HFF-Myc (cell line): Measurements from ENCODE around the gene PECR.

Experiments used
- DNase-seq: peaks from one replicate; pipeline ENCODE4 v3.0.0-alpha.2; 2011; ENCODE audit warnings: low read depth; ENCODE audit errors: extremely low read depth
- H3K4me3 ChIP-seq: replicated peaks from 2 replicates; pipeline ENCODE4 v1.5.1; 2011; ENCODE audit warnings: low read depth, mild to moderate bottlenecking, control low read depth, low read length
- TF ChIP-seq, protein P1 (sequence below): IDR thresholded peaks from 2 replicates; pipeline ENCODE4 v1.5.1; 2012; ENCODE audit warnings: mild to moderate bottlenecking, low read depth, low read length, control low read depth; ENCODE audit errors: missing control alignments

The PECR gene

GRCh38 chr2:216094701-216095100, 13.1 kb upstream of the PECR start:
- no peak overlapping the region for H3K4me3 ChIP-seq
- DNase-seq = no peak
- TF ChIP-seq, protein P1, sequence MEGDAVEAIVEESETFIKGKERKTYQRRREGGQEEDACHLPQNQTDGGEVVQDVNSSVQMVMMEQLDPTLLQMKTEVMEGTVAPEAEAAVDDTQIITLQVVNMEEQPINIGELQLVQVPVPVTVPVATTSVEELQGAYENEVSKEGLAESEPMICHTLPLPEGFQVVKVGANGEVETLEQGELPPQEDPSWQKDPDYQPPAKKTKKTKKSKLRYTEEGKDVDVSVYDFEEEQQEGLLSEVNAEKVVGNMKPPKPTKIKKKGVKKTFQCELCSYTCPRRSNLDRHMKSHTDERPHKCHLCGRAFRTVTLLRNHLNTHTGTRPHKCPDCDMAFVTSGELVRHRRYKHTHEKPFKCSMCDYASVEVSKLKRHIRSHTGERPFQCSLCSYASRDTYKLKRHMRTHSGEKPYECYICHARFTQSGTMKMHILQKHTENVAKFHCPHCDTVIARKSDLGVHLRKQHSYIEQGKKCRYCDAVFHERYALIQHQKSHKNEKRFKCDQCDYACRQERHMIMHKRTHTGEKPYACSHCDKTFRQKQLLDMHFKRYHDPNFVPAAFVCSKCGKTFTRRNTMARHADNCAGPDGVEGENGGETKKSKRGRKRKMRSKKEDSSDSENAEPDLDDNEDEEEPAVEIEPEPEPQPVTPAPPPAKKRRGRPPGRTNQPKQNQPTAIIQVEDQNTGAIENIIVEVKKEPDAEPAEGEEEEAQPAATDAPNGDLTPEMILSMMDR = no peak

DNA sequence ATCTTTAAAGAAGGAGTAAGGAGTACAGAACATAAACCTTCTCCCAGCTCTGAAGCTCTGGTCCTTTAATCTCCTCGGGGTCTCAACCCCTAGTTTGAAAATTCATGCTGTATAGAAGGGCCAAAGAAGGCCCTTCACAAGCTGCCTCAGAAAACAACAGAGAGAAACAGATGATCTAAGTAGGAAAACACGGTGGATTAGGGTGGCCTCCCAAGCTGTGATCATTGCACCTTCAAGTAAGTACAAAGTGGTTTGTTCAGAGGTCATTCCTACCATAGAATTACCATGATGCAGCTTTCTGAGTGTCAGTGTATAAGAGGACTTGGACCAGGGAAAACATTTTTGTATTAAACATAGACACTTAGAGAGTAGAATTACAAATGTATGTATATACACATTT, 11.0 kb upstream of the PECR start:
- DNase-seq = no peak
- TF ChIP-seq, protein P1 = no peak
- no peak overlapping the region for H3K4me3 ChIP-seq

DNA sequence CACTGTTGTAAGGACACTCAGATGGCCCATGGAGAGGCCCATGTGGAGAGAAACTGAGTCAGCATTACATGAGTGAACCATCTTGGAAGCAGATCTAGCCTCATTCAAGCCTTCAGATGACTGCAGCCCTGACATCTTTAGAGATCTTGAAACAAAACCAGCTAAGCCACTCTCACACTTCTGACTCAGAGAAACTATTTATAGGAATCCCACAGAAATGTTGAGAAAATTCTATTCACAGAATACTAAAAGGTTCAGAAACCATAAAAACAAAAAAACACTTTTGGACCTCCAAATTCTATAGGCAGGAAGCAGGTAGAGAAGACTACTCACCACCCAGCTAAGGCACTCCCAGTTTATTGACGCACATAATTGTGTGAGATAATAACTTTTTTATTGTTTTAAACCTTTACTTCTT, 8.8 kb upstream of the PECR start:
- H3K4me3 ChIP-seq = no peak overlapping the region
- DNase-seq = no peak

GRCh38 chr2:216086207-216086893, 4.7 kb upstream of the PECR start:
- H3K4me3 ChIP-seq = no peak overlapping the region
- TF ChIP-seq, protein P1 = no peak
- DNase-seq = no peak

More for the DNA sequence above, 8.8 kb upstream of the PECR start:
- TF ChIP-seq, protein P1 = no peak

DNA sequence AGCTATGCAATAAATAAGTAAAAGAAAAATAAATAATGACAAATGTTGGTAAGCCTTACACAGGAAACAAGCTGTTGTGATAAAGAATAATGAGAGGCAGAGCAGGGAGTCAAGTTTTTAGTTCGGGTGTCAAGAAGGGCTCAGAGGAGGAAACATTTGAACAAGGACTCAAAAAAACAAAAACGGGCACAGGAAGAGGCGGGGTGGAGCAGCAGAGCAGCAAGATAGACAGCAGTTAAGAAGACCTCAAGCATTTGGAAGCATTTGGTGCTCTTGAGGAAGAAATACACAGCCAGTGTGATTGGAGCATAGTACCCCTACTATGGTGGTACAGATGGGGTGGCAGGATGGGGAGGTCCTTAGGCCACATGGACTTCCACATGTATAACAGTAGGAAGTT, 2.9 kb upstream of the PECR start:
- no peak for DNase-seq
- TF ChIP-seq, protein P1 = no peak
- H3K4me3 ChIP-seq = no peak overlapping the region

DNA sequence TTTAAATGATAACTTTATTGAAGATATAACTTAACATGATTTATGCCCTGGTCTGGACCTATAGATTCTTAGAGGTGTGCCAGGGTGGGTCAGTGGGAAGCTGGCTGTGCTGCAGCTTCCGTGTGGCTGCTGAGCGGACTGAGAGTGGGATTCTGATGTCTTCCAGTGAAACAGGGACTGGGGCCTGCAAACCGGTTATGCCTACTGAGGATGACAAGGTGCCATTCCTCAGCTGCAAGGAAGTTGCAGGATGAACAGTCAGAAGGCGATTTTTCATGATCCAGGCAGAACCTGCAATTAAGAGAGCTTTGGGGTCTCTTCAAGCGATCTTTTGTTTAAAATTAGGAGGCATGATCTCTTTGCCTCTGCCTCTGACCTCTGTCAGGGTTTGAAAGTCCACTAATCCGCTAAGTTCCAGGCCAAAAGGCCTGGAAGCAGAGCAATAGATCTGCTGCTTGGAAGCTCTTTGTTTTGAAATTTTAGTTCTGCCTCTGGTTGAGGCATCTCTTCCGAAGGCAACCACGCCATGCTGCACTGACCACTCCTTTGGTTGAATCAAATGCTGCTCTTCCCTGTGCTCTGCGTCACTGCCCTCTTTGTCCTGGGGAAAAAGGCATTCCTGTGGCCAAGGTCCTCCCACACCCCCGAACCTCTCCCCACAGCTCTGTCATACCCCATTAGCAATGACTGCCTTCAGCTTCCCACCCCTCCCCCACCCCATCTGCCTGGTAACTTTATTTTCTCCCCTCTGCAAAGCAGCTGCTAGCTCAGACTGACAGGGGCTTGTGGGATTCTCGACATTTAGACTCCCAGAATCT, 2.1 kb upstream of the PECR start:
- H3K4me3 ChIP-seq = no peak overlapping the region
- no peak for DNase-seq

More for the DNA sequence above, 2.1 kb upstream of the PECR start:
- TF ChIP-seq, protein P1 = no peak
